Panc1 (cell line): ENCODE measurements around the gene GDI1. TPM values are rescaled to one million over a fixed set of nuclear protein-coding genes. Genes with fewer than 3 reads are reported as not detected.

ENCODE experiments used
- ATAC-seq: fragments of 200-7000 bp; cut with Tn5 transposase; 2 replicates; pipeline ENCODE4 v1.9.1; 2020; ENCODE audit warnings: mild to moderate bottlenecking, moderate library complexity
- BruUV-seq: library from RNA; stranded (reverse); fragments of 400-500 nt; replicated peaks from 2 replicates; lab custom pipeline; 2021; lab: Mats Ljungman, UMichigan
- CTCF ChIA-PET: fragments of 300-600 bp; sonication (Branson Sonifier 250); formaldehyde crosslinking; loops from one replicate; lab custom pipeline; 2022; ENCODE audit warnings: antibody characterized with exemption; lab: Charles Lee
- POLR2A ChIA-PET: fragments of 300-600 bp; sonication (Branson Sonifier 250); formaldehyde crosslinking; loops from one replicate; lab custom pipeline; 2022; ENCODE audit warnings: antibody characterized with exemption; lab: Charles Lee
- DNase-seq: peaks from one replicate; pipeline ENCODE4 v3.0.0-alpha.2; 2010; ENCODE audit warnings: low read depth, low spot score
- H3K27ac ChIP-seq: 2 replicates; pipeline ENCODE4 v1.5.1; 2011; ENCODE audit warnings: mild to moderate bottlenecking, low read length, inconsistent platforms
- H3K27me3 ChIP-seq: fragments of 200-500 bp; sonication (Bioruptor generic); 2 replicates; pipeline ENCODE4 v1.6.0; 2014; ENCODE audit warnings: low read length, inconsistent platforms; ENCODE audit not compliant: control insufficient read depth, insufficient read depth
- H3K36me3 ChIP-seq: fragments of 200-500 bp; sonication (Bioruptor generic); 2 replicates; pipeline ENCODE4 v1.5.1; 2014; ENCODE audit warnings: inconsistent platforms, mild to moderate bottlenecking, low read length, moderate library complexity; ENCODE audit not compliant: control insufficient read depth, insufficient read depth
- H3K4me1 ChIP-seq: 2 replicates; pipeline ENCODE4 v1.5.1; 2011; ENCODE audit warnings: inconsistent platforms, mild to moderate bottlenecking, low read length, moderate library complexity; ENCODE audit not compliant: control insufficient read depth, insufficient read depth
- H3K4me3 ChIP-seq, 2 experiments: 2 replicates each; pipeline ENCODE4 v1.5.1; 2011 to 2012; ENCODE audit warnings: low read depth in 2 of 2, low read length in 2 of 2, mild to moderate bottlenecking in 2 of 2, inconsistent platforms in 1 of 2, moderate library complexity in 1 of 2
- H3K9me3 ChIP-seq: fragments of 200-500 bp; sonication (Bioruptor generic); 2 replicates; pipeline ENCODE4 v1.5.1; 2014; ENCODE audit warnings: low read depth, mild to moderate bottlenecking, inconsistent platforms, low read length, moderate library complexity; ENCODE audit not compliant: control insufficient read depth, insufficient read depth
- POLR2AphosphoS5 ChIP-seq: IDR thresholded peaks from 2 replicates; pipeline ENCODE4 v1.6.1; 2012; ENCODE audit warnings: mild to moderate bottlenecking, low read depth, low read length, moderate library complexity
- SIN3A ChIP-seq: IDR thresholded peaks from 2 replicates; pipeline ENCODE4 v1.6.1; 2012; ENCODE audit warnings: low read depth, mild to moderate bottlenecking, low read length, moderate library complexity, borderline replicate concordance; ENCODE audit not compliant: insufficient read depth
- TCF7L2 ChIP-seq: IDR thresholded peaks from 2 replicates; pipeline ENCODE4 v1.6.1; 2011; ENCODE audit warnings: mild to moderate bottlenecking, low read depth, low read length, inconsistent platforms
- in situ Hi-C: cut with HindIII; loops from 2 replicates; pipeline ENCODE4 v1.10.0; 2016; ENCODE audit warnings: low sequenced_read_pairs, low pct_unique_long_range_greater_than_20kb
- intact Hi-C: fragments of 100-400 bp; cut with micrococcal nuclease; formaldehyde crosslinking; loops from one replicate; pipeline ENCODE4 v1.10.0; 2022; ENCODE audit not compliant: unreplicated experiment
- total RNA-seq: library from RNA; stranded (reverse); gene quantifications from one replicate; pipeline ENCODE4 v1.2.1, GENCODE V29; 2021; ENCODE audit not compliant: unreplicated experiment
- TF ChIP-seq, protein P1 (sequence below), 2 experiments: IDR thresholded peaks; 2 replicates each; pipeline ENCODE4 v1.6.1; 2011 to 2012; ENCODE audit warnings: low read depth in 2 of 2, control low read depth in 1 of 2, low read length in 1 of 2, mild to moderate bottlenecking in 1 of 2, moderate library complexity in 1 of 2; ENCODE audit not compliant: insufficient read depth in 1 of 2
- TF ChIP-seq, protein P2 (sequence below): fragments of 450-650 bp; IDR thresholded peaks from 2 replicates; pipeline ENCODE4 v1.5.1; 2017; ENCODE audit warnings: mild to moderate bottlenecking

Gene GDI1
- total RNA-seq, 1 experiment from 2014 or later: 317 TPM

DNA sequence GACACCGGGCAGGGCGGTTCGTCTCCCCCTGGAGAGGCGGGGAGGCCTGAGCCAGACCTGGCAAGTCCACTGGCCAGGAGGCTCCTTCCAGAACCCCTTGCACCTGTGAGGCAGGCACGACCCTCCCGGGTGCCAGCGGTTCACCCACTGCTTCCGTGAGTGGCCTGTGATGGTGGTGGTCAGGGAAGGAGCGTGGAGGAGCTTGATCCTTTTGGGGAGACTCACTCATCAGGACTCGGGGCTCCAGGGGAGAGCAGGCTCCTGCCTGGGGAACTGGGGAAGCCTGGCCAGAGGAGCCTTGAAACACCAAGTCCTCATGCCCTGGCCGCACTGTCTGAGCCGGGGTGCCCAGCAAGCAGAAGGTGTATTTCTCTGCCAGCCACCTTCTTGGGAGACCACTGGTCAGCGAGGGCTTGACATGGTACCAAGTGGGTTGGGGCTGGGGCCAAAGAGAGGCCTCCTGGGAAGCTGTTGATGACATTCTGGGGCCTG lies 7.8 kb downstream of the GDI1 start:
- H3K4me3 ChIP-seq: peak overlapping the region; percentile 84 to 86
- BruUV-seq: no TSS peak
- in situ Hi-C loops: no loop called here
- CTCF ChIA-PET: no interaction called here
- H3K4me1 ChIP-seq: peaks cover 26% of the 10 kb centered on the region
- POLR2A ChIA-PET: no interaction called here
- peaks cover 2% of the 10 kb centered on the region; the same call in 1 of the 2 replicates for H3K36me3 ChIP-seq
- peak overlapping the region; percentile 87 for H3K27ac ChIP-seq
- DNase-seq (no peak), ATAC-seq (no peak)
- TF ChIP-seq, protein P1, sequence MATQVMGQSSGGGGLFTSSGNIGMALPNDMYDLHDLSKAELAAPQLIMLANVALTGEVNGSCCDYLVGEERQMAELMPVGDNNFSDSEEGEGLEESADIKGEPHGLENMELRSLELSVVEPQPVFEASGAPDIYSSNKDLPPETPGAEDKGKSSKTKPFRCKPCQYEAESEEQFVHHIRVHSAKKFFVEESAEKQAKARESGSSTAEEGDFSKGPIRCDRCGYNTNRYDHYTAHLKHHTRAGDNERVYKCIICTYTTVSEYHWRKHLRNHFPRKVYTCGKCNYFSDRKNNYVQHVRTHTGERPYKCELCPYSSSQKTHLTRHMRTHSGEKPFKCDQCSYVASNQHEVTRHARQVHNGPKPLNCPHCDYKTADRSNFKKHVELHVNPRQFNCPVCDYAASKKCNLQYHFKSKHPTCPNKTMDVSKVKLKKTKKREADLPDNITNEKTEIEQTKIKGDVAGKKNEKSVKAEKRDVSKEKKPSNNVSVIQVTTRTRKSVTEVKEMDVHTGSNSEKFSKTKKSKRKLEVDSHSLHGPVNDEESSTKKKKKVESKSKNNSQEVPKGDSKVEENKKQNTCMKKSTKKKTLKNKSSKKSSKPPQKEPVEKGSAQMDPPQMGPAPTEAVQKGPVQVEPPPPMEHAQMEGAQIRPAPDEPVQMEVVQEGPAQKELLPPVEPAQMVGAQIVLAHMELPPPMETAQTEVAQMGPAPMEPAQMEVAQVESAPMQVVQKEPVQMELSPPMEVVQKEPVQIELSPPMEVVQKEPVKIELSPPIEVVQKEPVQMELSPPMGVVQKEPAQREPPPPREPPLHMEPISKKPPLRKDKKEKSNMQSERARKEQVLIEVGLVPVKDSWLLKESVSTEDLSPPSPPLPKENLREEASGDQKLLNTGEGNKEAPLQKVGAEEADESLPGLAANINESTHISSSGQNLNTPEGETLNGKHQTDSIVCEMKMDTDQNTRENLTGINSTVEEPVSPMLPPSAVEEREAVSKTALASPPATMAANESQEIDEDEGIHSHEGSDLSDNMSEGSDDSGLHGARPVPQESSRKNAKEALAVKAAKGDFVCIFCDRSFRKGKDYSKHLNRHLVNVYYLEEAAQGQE (IDR thresholded peaks at IDR 0.05; ENCODE audit: insufficient read depth in 1 of 2, low read depth in 2 of 2, low read length in 1 of 2): no peak
- TF ChIP-seq TCF7L2 (no peak), POLR2AphosphoS5 (no peak)
- TF ChIP-seq, protein P2, sequence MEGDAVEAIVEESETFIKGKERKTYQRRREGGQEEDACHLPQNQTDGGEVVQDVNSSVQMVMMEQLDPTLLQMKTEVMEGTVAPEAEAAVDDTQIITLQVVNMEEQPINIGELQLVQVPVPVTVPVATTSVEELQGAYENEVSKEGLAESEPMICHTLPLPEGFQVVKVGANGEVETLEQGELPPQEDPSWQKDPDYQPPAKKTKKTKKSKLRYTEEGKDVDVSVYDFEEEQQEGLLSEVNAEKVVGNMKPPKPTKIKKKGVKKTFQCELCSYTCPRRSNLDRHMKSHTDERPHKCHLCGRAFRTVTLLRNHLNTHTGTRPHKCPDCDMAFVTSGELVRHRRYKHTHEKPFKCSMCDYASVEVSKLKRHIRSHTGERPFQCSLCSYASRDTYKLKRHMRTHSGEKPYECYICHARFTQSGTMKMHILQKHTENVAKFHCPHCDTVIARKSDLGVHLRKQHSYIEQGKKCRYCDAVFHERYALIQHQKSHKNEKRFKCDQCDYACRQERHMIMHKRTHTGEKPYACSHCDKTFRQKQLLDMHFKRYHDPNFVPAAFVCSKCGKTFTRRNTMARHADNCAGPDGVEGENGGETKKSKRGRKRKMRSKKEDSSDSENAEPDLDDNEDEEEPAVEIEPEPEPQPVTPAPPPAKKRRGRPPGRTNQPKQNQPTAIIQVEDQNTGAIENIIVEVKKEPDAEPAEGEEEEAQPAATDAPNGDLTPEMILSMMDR: no peak
- H3K27me3 ChIP-seq: no peaks in the 10 kb centered on the region
- H3K9me3 ChIP-seq: no peaks in the 10 kb centered on the region
- intact Hi-C loops: no loop called here

DNA sequence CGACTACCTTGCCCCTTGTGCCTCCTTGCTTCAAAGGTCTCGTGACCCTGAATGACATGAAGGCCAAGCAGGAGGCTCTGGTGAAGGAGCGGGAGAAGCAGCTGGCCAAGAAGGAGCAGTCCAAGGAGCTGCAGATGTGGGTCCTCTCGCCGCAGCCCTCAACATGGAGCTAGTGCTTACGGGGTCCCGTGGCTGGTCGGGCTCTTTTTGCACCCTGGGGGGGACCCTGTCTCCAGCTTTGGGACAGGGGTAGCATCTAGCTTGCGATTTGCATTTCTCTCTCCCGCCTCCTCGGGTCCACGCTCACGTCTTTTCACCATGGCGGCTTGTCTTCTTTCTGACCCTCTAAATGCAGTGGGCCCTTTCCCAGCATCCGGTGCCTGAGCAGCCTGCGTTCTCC lies 8.8 kb downstream of the GDI1 start:
- Histone ChIP-seq H3K27me3 (no peaks in the 10 kb centered on the region), H3K9me3 (no peaks in the 10 kb centered on the region), H3K4me1 (peaks cover 26% of the 10 kb centered on the region), H3K36me3 (peaks cover 2% of the 10 kb centered on the region; the same call in 1 of the 2 replicates), H3K4me3 (no peak overlapping the region), H3K27ac (peak overlapping the region; percentile 87; the same call in 1 of the 2 replicates)
- POLR2A ChIA-PET: no interaction called here
- CTCF ChIA-PET: no interaction called here
- DNase-seq: no peak
- no peak for ATAC-seq
- TF ChIP-seq, protein P1 (IDR thresholded peaks at IDR 0.05; ENCODE audit: insufficient read depth in 1 of 2, low read depth in 2 of 2, low read length in 1 of 2): no peak
- TF ChIP-seq SIN3A: no peak
- TF ChIP-seq TCF7L2: no peak
- TF ChIP-seq, protein P2: no peak
- TF ChIP-seq POLR2AphosphoS5: no peak
- intact Hi-C loops (no loop called here), in situ Hi-C loops (no loop called here)
- BruUV-seq: no TSS peak
